Superior temporal gyrus (tissue), 1 donor: Measurements from ENCODE around the gene VASP.

ENCODE experiments used
- DNase-seq: peaks from one replicate; pipeline ENCODE4 v3.0.0-alpha.2; 2016; ENCODE audit errors: extremely low spot score

The VASP gene

DNA sequence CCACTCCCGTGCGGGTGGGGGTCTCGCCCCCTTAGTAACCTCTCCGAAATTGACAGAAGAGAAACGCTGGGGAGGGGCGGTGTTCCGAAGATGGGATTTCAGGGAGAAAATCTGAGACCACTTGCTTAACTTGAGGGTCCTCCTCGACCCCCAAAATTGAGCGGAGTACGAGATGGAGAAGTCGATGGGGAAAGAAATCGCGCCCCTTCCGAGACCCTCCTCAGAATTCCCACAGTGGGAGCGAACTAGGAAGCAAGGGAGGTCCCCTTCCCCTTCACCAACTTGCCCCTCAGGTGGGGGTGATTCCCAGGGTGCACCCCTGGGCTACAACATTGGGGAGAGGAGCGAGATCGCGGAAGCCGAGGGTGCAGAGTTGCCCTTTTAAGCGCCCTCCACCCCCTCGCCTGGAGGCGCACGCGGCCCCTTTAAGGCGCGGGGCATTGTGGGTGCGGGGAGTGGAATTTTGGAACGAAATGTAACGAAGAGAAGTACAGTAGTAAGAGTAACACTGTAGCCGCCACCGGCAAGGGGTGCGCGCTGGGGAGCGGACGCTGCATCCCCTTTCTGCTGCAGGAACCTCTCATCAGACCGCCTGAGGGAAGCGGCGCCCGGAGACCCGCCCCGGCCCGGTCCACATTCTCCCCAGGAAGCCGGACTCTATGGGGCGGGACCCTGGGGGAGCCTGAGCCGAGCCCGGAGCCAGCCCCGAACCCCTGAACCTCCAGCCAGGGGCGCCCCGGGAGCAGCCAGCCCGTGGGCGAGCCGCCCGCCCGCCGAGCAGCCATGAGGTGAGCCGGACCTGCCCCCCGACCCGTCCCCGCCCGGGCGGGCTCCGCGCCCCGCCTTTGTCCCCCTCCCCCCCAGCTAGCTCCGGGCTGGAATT, at the start of gene VASP:
VASP (plus strand) TSS at position 491 of the 883 bp plus-strand sequence; CDS start at position 784, 293 bp downstream.
- peak; percentile 85 for DNase-seq

DNA sequence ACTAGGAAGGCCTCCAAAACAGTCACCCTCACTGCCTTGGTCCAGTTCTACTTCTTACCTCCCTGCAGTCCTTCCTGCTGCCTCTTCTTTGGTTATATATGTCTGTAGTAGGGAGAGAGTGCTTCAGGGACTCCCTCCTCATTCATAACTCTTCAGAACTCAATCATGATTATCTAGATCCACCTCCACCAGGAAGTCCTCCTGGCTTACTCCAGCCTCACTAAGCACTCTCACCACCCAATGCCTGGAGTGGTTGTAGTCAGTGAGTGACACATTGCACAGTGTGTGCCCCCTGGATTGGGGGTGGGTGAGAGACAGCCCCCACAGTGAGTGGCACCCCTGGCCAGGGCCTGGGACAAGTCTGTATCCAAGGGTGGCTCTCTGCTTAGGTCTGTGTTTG, 49.5 kb upstream of the VASP start:
- no peak for DNase-seq

DNA sequence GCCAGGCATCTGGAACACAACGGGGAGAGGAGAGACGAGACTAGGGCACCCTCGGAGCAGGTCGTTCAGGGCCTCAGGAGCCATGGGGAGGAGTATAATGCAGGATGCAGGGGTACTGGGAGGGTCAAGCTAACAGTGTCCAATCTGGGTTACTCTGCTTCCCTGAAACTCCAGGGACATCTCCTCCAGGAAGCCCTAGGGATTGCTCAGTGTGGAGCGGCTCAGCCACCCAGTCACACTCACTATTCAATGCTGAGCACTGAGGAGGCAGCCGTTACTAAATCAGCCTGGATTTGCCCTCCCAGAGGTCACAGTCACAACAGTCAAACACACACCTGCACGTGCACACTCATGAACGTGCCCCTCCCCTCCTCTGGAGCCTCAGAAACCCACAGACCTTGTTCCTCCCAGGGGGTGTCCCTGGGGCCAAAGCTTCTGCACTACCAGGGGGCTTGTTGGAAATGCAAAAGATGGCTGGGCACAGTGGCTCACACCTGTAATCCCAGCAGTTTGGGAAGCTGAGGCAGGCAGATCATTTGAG, 46.4 kb upstream of the VASP start:
- no peak for DNase-seq

DNA sequence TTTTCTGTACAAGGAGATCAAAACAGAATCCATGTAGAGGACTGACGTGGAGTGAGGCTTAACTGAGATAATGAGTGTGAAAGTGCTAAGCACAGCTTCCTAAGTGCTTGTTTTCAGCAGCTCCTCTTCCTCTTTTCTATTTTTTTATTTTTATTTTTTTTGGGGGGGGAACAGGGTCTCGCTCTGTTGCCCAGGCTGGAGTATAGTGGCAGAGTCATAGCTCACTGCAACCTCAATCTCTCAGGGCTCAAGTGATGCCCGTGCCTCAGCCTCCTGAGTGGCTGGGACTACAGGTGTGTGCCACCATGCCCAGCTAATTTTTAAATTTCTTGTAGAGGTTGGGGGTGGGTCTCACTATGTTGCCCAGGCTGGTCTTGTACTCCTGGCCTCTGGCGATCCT, 45.1 kb upstream of the VASP start:
- no peak for DNase-seq

DNA sequence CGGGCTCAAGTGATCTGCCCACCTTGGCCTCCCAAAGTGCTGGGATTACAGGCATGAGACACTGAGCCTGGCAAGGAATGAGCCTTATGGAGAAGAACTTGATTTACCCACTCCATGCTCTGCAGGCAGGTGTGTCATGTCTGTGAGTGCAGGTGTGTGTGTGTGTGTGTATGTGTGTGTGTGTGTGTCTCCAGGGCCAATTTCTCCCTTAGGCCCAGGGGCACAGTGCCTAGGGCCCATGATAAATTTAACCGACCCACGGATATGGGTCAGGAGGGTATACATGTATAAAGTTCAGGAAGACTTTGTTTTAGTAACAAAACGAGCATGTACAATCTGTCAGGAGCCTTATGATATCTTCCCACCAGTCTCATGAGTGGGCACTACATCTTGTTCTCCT, 44.0 kb upstream of the VASP start:
- DNase-seq = no peak

DNA sequence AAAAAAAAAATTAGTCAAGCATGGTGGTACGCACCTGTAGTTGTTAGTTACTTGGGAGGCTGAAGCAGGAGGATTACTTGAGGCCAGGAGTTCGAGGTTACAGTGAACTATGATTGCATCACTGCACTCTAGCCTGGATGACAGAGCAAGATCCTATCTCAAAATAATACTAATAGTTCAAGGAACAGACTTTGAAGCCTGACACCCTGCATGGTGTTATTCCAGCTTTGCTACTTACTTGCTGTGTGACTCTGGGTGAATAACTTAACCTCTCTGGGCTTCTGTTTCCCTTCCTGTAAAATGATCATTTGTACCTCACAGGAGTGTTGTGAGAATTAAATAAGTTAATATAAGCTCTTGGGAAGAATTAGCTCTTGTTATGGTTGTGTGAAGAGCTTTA, 43.0 kb upstream of the VASP start:
- DNase-seq = no peak

DNA sequence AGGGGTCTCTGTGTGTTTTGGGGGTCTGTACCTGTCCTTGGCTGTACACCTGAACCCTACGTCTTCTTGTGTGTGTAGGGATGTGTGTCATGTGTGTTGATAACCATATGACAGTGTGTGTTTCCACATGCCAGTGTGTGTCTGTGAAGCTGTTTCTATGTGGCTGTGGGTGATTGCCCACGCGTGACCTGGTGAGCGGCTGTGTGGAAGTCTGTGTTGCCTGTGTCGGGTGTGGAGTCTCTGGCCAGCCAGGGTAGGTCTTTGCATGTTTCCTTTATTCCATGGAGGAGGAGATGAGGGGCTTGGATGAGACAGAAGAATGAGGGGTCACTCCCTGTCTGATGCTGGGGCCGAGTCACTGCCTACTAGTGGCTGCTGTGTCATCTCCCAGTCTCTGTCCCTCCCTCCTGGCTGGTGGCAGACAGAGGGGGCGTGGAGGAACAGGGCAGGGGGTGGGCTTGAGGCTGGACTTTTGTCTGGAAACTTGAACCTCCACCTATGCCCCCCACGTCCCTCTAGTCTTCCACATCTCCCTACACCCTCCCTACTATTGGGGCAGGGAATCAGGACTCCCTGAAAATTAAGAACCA, 42.3 kb upstream of the VASP start:
- DNase-seq = no peak

DNA sequence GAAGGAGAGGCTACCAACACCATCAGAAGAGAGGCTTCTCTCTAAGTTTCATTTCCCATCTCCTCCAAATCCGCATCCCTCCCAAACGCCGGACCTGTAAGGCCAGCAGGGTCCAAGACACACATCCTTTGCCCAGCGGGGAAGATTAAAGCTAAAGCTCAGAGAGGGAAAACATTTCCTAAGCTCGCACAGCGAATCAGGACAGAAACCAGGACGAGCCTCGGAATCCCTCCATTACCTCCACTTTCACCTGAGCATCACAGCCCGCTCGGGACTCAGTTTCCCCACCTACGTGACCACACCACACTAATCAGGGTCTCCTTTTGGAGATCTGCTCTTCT, 40.2 kb upstream of the VASP start:
- DNase-seq = peak; percentile 26

DNA sequence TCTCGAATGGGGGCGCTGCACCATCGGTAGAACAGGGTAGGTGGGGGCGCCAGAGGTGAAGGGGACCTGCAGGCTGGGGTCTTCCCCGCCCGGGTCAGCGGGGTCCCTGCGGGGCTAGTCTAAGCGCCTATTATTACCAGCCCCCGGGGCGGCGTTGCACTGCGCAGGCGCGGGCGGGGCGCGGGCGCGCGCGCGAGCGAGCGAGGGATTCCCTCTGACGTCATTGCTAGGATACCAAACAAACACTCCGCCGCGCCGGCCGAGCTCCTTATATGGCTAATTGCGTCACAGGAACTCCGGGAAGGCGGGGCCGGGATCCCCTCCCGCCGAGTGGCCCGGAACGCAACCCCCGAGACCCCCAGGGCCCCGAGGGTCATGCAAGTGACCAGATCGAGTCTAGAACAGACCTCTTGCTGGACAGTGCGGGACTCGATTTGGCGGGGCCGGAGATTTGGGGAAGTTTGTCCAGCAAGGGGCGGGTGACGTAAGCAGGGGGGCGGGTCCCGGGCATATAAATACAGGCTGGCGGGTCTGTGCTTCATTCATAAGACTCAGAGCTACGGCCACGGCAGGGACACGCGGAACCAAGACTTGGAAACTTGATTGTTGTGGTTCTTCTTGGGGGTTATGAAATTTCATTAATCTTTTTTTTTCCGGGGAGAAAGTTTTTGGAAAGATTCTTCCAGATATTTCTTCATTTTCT, 39.7 kb upstream of the VASP start, which contains the start of gene FOSB:
FOSB (plus strand) TSS at position 541 of the 703 bp plus-strand sequence. CDS start 591 bp downstream, outside the sequence.
- peak; percentile 96 for DNase-seq

DNA sequence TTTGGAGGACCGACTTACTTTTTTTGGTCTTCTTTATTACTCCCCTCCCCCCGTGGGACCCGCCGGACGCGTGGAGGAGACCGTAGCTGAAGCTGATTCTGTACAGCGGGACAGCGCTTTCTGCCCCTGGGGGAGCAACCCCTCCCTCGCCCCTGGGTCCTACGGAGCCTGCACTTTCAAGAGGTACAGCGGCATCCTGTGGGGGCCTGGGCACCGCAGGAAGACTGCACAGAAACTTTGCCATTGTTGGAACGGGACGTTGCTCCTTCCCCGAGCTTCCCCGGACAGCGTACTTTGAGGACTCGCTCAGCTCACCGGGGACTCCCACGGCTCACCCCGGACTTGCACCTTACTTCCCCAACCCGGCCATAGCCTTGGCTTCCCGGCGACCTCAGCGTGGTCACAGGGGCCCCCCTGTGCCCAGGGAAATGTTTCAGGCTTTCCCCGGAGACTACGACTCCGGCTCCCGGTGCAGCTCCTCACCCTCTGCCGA, 39.1 kb upstream of the VASP start:
- DNase-seq = no peak

DNA sequence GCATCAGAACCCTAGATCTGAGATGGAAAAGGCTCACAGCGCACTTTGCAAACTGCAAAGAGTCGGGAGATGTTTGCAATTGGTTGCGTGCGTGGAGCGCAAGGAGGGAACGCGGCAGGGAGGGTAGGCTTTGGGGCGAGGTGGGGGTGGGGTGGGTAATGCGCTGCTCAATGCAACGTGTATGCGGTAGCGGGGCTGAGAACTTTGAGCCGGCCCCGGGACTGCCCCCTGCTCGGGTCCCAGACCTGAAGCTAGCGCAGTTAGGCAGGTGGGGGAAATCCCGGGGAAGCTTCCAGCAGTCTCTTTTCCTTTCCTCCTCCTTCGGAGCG, 38.5 kb upstream of the VASP start:
- no peak for DNase-seq

DNA sequence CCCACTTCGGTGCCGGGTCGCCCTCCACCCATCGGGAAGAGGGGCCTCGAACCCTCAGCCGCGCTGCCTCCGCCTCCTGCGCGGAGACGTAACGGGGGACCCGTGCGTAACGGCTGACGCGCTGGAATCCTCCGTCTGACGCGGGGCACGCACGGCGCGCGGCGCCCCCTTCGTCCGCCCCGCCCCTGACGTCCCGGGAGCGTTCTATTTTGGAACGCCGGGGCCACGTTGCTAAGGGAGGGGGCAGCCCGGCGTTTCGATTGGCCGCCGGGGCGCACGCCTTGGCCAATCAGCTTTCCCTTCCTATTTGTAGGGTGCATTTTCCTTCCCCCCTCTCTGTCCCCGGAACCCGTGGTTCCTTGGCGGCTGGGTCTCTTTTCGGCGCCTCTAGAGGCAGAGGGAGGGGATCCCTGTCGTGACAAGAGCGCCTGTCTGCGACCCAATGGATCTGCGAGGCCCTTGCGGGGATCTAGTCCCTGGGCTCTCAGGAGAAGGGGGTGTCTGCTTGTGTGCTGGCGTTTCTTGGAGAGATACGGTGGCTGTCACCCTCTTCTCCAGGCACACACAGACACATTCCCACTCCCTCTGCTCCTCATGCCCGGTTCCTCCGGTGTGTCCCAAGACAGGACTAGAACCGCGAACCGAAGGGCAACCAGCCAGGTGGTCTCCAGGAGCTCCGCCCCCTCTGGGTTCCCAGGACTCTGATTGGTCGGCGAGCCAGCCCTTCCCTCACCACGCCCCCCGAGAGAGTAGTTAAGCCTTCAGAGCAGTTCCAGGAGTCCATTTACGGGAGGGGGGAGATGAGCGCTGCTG, 37.9 kb upstream of the VASP start:
- peak; percentile 89 for DNase-seq

DNA sequence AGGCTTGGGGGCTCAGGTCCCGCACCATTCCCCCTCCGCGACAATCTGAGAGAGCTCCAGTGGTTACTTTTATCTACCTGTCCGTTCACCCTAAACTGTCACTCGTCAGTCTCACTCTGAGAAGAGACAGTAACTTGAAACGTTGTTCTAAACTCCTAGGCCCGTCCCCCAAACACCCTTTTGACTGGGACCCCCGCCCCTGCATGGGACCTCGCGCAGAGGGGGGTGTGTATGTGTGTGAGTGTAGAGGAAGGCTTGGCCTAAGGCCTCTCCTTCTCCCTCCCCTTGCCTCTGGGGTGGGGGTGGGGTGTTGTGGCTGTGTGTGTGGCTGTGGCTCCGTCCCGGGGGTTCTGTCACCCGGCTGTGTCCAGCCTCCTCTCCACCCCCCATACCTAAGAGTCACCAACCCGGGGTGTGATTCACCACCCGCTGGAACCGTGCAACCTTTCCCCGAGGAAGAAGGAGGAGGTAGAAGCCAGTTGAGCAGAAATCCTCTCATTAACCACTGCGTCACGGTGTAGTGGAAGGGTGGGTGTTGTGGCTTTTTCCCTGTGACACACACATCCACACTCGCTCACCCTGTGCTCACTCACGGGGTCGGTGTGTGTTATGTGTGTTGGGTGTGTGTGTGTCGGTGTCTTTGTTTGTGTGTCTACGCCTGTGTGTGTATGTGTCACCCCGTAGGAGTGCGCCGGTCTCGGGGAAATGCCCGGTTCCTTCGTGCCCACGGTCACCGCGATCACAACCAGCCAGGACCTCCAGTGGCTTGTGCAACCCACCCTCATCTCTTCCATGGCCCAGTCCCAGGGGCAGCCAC, 37.1 kb upstream of the VASP start:
- no peak for DNase-seq

DNA sequence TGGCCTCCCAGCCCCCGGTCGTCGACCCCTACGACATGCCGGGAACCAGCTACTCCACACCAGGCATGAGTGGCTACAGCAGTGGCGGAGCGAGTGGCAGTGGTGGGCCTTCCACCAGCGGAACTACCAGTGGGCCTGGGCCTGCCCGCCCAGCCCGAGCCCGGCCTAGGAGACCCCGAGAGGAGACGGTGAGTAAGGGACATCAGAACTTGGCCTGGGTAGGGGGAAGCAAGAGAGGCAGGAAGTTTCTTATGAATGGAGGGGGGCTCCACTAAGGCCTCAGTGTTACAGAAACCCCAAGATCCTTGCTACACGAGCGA, 36.6 kb upstream of the VASP start:
- no peak for DNase-seq

DNA sequence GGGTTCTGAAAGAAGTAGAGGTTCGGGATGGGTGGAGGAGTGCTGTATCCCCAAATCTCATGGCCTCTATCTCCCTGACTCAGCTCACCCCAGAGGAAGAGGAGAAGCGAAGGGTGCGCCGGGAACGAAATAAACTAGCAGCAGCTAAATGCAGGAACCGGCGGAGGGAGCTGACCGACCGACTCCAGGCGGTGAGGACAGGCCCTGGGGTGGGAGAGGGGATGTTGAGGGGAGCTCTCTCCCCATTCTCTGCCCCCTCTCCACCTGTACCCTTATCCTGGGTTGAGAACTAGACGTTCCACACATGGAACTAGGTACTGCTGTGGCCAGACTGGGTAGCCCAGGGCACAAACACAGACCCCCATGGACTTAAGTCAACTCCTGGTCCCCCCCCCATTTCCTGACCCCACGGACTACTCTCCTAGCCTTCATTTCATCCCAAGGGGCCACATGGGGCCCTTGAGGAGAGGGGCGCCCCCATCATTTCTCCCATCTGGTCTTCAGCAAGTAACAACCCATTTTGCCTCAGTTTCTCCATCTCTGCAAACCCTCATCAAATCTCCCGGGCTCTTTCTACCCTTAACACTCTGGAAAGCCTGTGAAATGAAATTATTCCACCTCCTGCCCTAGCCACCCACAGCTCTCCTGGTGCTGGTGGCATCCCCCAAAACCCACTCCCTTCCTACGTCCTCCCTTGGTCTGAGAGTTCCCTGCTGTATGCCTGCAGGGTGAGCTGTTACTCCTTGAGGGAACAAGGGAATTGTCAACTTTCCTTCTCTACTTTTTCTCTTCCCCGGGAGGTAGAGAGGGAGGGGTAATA, 36.0 kb upstream of the VASP start:
- DNase-seq = no peak

DNA sequence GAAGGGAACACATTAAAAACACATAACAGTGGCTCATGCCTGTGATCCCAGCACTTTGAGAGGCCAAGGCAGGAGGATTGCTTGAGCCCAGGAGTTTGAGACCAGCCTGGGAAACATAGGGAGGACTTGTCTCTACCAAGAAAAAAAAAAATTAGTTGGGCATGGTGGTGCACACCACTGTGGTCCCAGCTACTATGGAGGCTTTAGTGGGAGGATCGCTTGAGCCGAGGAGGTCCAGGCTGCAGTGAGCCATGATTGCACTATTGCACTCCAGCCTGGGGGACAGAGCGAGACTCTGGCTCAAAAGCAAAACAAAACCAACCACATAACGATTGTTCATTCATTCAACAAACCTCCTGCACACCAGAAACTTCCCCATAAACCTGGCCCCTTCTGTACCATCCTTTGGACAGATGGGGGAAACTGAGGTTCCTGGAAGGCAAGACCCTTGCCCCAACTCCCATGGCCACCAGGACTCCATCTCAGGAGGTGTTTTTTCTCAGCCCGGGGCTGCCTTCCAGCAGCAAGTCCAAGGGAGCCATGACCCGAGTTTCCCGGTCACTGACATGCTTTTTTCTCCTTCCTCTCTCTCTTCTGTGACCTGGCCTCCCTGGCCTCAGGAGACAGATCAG, 35.2 kb upstream of the VASP start:
- no peak for DNase-seq

DNA sequence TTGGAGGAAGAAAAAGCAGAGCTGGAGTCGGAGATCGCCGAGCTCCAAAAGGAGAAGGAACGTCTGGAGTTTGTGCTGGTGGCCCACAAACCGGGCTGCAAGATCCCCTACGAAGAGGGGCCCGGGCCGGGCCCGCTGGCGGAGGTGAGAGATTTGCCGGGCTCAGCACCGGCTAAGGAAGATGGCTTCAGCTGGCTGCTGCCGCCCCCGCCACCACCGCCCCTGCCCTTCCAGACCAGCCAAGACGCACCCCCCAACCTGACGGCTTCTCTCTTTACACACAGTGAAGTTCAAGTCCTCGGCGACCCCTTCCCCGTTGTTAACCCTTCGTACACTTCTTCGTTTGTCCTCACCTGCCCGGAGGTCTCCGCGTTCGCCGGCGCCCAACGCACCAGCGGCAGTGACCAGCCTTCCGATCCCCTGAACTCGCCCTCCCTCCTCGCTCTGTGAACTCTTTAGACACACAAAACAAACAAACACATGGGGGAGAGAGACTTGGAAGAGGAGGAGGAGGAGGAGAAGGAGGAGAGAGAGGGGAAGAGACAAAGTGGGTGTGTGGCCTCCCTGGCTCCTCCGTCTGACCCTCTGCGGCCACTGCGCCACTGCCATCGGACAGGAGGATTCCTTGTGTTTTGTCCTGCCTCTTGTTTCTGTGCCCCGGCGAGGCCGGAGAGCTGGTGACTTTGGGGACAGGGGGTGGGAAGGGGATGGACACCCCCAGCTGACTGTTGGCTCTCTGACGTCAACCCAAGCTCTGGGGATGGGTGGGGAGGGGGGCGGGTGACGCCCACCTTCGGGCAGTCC, 34.5 kb upstream of the VASP start:
- no peak for DNase-seq

DNA sequence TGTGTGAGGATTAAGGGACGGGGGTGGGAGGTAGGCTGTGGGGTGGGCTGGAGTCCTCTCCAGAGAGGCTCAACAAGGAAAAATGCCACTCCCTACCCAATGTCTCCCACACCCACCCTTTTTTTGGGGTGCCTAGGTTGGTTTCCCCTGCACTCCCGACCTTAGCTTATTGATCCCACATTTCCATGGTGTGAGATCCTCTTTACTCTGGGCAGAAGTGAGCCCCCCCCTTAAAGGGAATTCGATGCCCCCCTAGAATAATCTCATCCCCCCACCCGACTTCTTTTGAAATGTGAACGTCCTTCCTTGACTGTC, 34.0 kb upstream of the VASP start:
- no peak for DNase-seq
